Measurements from ENCODE around the gene STMN3.
A peak's percentile ranks its signal among the peaks of the same experiment; 100 is the strongest.

Gene STMN3

GRCh38 chr20:63682384-63683139 is 29.3 kb upstream of the STMN3 start:
- no peaks in the 10 kb centered on the region; the same call in 1 of the 2 replicates for H3K36me3 ChIP-seq (ENCODE audit: insufficient read depth, low read length)
- H3K27ac ChIP-seq, result peak overlapping the region; percentile 59
- no peak for DNase-seq (ENCODE audit: low read depth, low spot score)
- H3K4me3 ChIP-seq, result no peak overlapping the region
- H3K9me3 ChIP-seq (ENCODE audit: low read depth, low read length), result no peaks in the 10 kb centered on the region
- no peak for TF ChIP-seq FOXP2 (optimal IDR thresholded peaks at IDR 0.05; ENCODE audit: control extremely low read depth, extremely low read length, insufficient read depth)
- TF ChIP-seq POLR2AphosphoS5 (IDR thresholded peaks at IDR 0.05; ENCODE audit: borderline replicate concordance, low read depth, low read length), result no peak
- H3K9ac ChIP-seq (ENCODE audit: insufficient read length), result no peak overlapping the region

GRCh38 chr20:63681609-63682142 is 28.5 kb upstream of the STMN3 start:
- no peak for TF ChIP-seq POLR2AphosphoS5 (IDR thresholded peaks at IDR 0.05; ENCODE audit: borderline replicate concordance, low read depth, low read length)
- TF ChIP-seq EZH2 (IDR thresholded peaks at IDR 0.05), result no peak
- TF ChIP-seq FOXP2 (optimal IDR thresholded peaks at IDR 0.05; ENCODE audit: control extremely low read depth, extremely low read length, insufficient read depth), result no peak
- no peaks in the 10 kb centered on the region; the same call in 1 of the 2 replicates for H3K36me3 ChIP-seq (ENCODE audit: insufficient read depth, low read length)
- H3K9ac ChIP-seq (ENCODE audit: insufficient read length), result no peak overlapping the region

GRCh38 chr20:63680857-63681608 is 27.8 kb upstream of the STMN3 start:
- no peak overlapping the region for H3K9ac ChIP-seq (ENCODE audit: insufficient read length)
- no peak overlapping the region for H3K27ac ChIP-seq
- DNase-seq (ENCODE audit: low read depth, low spot score), result no peak
- no peaks in the 10 kb centered on the region for H3K9me3 ChIP-seq (ENCODE audit: low read depth, low read length)
- H3K36me3 ChIP-seq (ENCODE audit: insufficient read depth, low read length), result no peaks in the 10 kb centered on the region; the same call in 1 of the 2 replicates
- no peak overlapping the region for H3K4me3 ChIP-seq
- TF ChIP-seq POLR2AphosphoS5 (IDR thresholded peaks at IDR 0.05; ENCODE audit: borderline replicate concordance, low read depth, low read length), result no peak
- TF ChIP-seq FOXP2 (optimal IDR thresholded peaks at IDR 0.05; ENCODE audit: control extremely low read depth, extremely low read length, insufficient read depth), result no peak
- no peak for TF ChIP-seq EZH2 (IDR thresholded peaks at IDR 0.05)

More at GRCh38 chr20:63681609-63682142, 28.5 kb upstream of the STMN3 start:
- peak overlapping the region; percentile 59 for H3K27ac ChIP-seq
- no peaks in the 10 kb centered on the region for H3K9me3 ChIP-seq (ENCODE audit: low read depth, low read length)
- DNase-seq (ENCODE audit: low read depth, low spot score), result no peak
- H3K4me3 ChIP-seq, result no peak overlapping the region

- no peaks in the 10 kb centered on the region for H3K9me3 ChIP-seq (ENCODE audit: low read depth, low read length)
- no peak for TF ChIP-seq POLR2AphosphoS5 (IDR thresholded peaks at IDR 0.05; ENCODE audit: borderline replicate concordance, low read depth, low read length)
- TF ChIP-seq EZH2 (IDR thresholded peaks at IDR 0.05), result no peak
- no peak for TF ChIP-seq FOXP2 (optimal IDR thresholded peaks at IDR 0.05; ENCODE audit: control extremely low read depth, extremely low read length, insufficient read depth)
- no peak overlapping the region for H3K27ac ChIP-seq
- DNase-seq (ENCODE audit: low read depth, low spot score), result no peak
- no peak overlapping the region for H3K4me3 ChIP-seq
- H3K9ac ChIP-seq (ENCODE audit: insufficient read length), result no peak overlapping the region
- H3K36me3 ChIP-seq (ENCODE audit: insufficient read depth, low read length), result no peaks in the 10 kb centered on the region; the same call in 1 of the 2 replicates
Observed at GRCh38 chr20:63680427-63680826, 27.2 kb upstream of the STMN3 start.

GRCh38 chr20:63679799-63680305 is 26.6 kb upstream of the STMN3 start:
- H3K9ac ChIP-seq (ENCODE audit: insufficient read length), result no peak overlapping the region
- no peak overlapping the region for H3K4me3 ChIP-seq
- no peak for DNase-seq (ENCODE audit: low read depth, low spot score)
- TF ChIP-seq FOXP2 (optimal IDR thresholded peaks at IDR 0.05; ENCODE audit: control extremely low read depth, extremely low read length, insufficient read depth), result no peak
- TF ChIP-seq POLR2AphosphoS5 (IDR thresholded peaks at IDR 0.05; ENCODE audit: borderline replicate concordance, low read depth, low read length), result no peak
- no peak for TF ChIP-seq EZH2 (IDR thresholded peaks at IDR 0.05)
- H3K27ac ChIP-seq, result no peak overlapping the region
- H3K9me3 ChIP-seq (ENCODE audit: low read depth, low read length), result no peaks in the 10 kb centered on the region
- H3K36me3 ChIP-seq (ENCODE audit: insufficient read depth, low read length), result no peaks in the 10 kb centered on the region; the same call in 1 of the 2 replicates

GRCh38 chr20:63678667-63679465 is 25.6 kb upstream of the STMN3 start:
- DNase-seq (ENCODE audit: low read depth, low spot score), result no peak
- Histone ChIP-seq H3K27ac (no peak overlapping the region), H3K9ac (ENCODE audit: insufficient read length) (no peak overlapping the region), H3K4me3 (no peak overlapping the region), H3K36me3 (ENCODE audit: insufficient read depth, low read length) (peaks cover 5% of the 10 kb centered on the region; the same call in 1 of the 2 replicates), H3K9me3 (ENCODE audit: low read depth, low read length) (no peaks in the 10 kb centered on the region)
- TF ChIP-seq FOXP2 (optimal IDR thresholded peaks at IDR 0.05; ENCODE audit: control extremely low read depth, extremely low read length, insufficient read depth) (no peak), POLR2AphosphoS5 (IDR thresholded peaks at IDR 0.05; ENCODE audit: borderline replicate concordance, low read depth, low read length) (no peak), EZH2 (IDR thresholded peaks at IDR 0.05) (no peak)

GRCh38 chr20:63678071-63678470 is 24.8 kb upstream of the STMN3 start:
- no peak for DNase-seq (ENCODE audit: low read depth, low spot score)
- Histone ChIP-seq H3K4me3 (no peak overlapping the region), H3K27ac (no peak overlapping the region), H3K9ac (ENCODE audit: insufficient read length) (no peak overlapping the region), H3K36me3 (ENCODE audit: insufficient read depth, low read length) (peaks cover 8% of the 10 kb centered on the region; the same call in 1 of the 2 replicates), H3K9me3 (ENCODE audit: low read depth, low read length) (no peaks in the 10 kb centered on the region)
- TF ChIP-seq EZH2 (IDR thresholded peaks at IDR 0.05) (no peak), POLR2AphosphoS5 (IDR thresholded peaks at IDR 0.05; ENCODE audit: borderline replicate concordance, low read depth, low read length) (no peak), FOXP2 (optimal IDR thresholded peaks at IDR 0.05; ENCODE audit: control extremely low read depth, extremely low read length, insufficient read depth) (no peak)

Measured in SK-N-MC (cell line).